Measurements from ENCODE around the gene CHST1.

CHST1 gene

GRCh38 chr11:45599161-45599943, 66.1 kb downstream of the CHST1 start:
- DNase-seq: no peak

Measured in NCI-H1417 treated with DMSO at 0.1 percent for 48 hours (cell line).